ENCODE results near the gene QPCTL.
"Not testable (repeated sequence)": the region's sequence is repeated elsewhere in the genome, so short reads cannot be mapped to it uniquely, and the experiment has no call there.

Gene QPCTL

DNA sequence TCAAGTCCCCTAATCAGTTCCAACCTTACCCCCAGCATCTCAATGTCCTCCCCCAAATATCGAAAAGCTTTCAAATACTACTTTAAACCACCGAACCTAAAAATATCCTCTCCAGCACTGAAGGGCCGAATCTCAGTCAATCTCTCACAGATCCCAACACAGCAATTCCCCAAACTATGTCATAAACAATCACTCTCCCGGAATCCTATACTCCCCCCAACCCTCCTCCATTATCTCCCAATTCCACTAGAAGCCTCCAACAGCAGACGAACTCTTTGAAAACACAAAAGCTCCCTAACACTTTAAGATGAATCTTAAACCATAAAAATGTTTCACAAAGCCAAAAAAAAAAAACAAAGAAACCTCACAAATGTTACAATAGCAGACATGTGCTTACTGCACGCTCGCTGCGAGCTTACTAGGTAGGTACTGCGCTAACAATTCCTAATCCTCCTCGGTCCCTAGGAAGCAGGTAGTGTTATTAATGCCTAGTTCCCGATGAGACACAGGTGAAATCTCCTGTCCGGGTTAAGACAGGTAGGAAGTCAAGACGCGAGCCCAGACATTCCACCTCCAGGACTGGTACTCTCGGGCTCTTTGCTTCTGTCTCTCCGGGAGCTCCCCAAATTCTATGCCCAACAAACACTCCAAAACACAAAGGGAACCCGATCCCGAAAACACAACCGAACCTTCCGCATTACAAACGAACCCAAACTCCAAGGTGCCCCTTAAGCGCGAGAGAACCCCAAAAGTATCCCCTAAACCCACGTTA, 24.1 kb downstream of the QPCTL start:
- no peak for DNase-seq (ENCODE audit: low read depth in 2 of 2, low spot score in 1 of 2)

DNA sequence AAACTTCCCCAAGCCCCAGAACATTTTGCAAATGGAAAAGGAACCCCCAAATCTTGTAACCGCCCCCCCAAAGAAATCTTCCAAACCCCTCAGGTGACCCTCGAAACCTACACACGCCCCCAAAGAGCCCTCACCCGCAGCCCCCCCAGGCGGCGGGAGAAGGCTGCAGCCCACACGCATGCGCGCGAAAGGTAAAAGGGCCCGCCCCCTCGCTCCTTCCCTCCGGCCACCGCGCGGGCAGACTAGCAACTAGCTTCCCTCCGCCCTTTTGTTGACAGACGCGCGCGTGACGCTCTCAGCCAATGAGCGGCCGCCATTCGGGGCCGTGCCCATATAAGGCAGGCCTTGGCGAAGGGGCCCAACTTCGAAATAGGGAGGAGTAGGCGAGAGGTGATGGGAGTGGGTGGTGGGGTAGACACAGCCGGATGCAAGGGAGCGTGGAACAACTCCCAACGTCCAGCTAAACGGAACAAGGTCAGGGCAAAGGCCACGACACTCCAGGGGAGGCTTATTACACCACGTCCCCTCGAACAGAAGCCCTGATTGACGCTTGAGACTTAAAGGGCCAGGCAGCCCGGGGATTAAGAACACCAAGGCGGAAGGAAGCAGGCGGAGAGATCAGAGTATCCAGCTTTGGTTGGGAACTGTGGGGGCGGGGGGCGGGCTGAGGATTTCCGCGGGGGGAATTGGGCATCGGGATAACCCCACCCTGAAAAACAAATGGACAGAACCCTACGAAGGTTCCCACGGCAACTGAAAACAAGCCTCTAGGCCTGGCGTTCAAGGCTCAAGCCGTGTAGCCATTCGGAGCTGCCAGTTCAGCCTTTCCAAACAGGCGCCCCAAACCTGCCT, 24.9 kb downstream of the QPCTL start:
- DNase-seq (ENCODE audit: low read depth in 2 of 2, low spot score in 1 of 2): peak; percentile 91 to 96

DNA sequence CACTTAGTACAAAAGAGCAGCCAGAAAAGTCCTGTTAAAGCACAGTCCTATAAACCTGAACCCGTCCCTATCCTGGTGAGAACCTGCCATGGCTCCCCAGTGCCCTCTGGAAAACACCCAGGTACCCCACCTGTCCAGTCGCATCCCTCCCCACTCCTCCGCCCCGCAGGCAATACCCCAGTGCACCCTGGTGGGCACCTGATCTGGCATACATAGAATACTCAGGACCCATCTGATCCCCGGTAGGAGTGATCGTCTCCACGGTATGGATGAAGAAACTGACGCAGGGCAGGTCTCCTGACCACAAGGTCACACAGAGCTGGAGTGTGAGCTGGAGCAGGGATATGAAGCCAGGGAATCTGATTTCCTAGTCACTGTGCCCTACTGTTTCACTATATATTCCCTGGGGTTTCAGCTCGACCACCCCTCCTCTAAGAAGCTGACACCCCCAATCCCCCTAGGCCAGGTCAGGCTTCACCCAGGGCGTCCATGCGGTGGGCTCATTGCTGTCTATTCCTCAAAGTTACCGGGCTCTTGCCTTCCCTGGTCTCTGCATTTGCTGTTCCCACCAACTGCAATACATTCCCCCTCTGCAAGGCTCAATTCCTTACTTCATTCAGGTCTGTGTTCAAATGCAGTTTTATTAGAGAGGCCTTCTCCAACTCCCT, 25.7 kb downstream of the QPCTL start:
- DNase-seq (ENCODE audit: low read depth in 2 of 2, low spot score in 1 of 2): no peak

DNA sequence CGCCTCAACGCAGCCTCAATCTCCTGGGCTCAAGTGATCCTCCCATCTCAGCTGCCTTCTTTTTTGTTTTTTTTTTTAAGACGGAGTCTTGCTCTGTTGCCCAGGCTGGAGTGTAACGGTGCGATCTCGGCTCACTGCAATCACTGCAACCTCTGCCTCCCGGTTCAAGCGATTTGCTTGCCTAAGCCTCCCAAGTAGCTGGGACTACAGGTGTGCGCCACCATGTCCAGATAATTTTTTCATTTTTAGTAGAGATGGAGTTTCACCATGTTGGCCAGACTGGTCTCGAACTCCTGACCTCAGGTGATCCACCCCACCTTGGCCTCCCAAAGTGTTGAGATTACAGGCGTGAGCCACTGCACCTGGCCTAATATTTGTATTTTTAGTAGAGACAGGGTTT, 27.6 kb downstream of the QPCTL start:
- not testable (repeated sequence) for DNase-seq (ENCODE audit: low read depth in 2 of 2, low spot score in 1 of 2)

DNA sequence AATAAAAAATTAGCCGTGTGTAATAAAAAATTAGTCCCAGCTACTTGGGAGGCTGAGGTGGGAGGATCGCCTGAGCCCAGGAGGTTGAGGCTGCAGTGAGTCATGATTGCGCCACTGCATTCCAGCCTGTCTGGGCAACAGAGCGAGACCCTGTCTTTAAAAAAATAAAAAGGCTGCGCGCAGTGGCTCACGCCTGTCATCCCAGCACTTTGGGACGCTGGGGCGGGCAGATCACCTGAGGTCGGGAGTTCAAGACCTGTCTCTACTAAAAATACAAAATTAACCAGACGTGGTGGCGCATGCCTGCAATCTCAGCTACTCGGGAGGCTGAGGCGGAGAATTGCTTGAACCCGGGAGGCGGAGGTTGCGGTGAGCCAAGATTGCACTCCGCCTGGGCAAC, 36.2 kb downstream of the QPCTL start:
- not testable (repeated sequence) for DNase-seq (ENCODE audit: low read depth in 2 of 2, low spot score in 1 of 2)

DNA sequence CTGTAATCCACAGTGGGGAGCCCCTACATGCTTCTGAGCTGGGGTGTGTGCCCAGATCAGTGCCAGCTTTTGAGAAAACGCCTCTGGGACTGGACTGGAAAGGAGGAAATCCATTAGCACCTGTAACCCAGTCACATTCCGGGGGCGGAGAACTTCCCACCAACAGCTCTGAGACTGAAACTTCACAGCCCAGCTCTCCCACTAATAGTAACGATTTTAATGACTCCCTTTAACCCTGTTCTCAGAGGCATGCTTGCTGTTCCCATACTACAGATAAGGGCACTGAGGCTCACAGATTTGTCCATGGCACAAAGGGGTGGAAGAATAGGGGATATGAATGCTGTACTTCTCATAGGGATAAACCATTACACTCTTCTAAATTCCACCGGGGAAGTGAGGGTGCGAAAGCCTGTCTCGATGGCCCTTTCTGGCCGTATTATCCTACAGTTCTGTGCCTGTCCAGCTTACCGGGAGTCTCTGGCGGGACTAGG, 37.4 kb downstream of the QPCTL start:
- no peak for DNase-seq (ENCODE audit: low read depth in 2 of 2, low spot score in 1 of 2)

DNA sequence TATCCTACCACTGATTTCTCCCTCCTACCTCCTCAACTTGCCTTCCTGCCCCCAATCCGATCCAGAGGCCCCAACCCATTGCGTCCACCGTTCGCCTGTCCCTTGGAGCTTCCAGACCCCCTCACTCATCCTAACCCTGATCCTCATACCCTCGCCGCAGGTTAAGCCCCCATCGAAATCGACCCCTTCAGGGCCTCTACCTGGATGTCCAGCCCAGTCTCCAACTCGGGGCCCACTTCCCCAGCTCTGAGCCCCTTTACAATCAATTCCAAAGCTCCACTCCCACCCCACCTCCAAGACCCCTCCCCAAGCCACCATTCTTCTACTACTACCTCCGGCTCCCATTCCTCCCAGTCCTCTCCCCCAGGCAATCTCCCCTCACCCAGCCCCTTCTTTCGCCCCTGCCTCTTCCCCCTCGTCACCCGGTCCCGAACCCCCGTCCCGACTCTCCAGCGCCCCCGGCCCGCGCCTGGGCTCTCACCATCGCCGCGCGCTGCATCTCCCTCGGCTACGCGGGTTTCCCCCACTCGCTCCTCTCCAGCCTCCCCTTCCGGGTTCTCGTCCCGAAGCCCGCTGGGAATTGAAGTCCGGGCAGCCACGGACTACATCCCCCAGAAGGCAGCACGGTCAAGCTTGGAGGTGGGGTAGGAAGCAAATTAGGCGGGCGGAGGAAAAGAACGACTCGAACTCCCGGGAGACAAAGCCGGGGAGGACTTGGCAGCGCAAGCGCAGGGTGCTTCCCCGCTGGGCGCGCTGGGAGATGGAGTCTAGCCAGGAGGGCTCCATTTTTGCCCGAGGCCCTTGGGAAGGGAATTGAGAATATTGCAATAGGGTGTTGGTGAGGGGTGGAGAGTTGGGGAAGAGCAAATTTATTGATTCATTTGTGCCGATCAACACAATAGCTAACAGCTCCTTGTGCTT, 38.2 kb downstream of the QPCTL start, which contains the start of gene FBXO46:
FBXO46 (minus strand) TSS at position 529 of the 921 bp plus-strand sequence. CDS start 17,401 bp downstream, outside the sequence.
- peak; percentile 84 to 85 for DNase-seq (ENCODE audit: low read depth in 2 of 2, low spot score in 1 of 2)

DNA sequence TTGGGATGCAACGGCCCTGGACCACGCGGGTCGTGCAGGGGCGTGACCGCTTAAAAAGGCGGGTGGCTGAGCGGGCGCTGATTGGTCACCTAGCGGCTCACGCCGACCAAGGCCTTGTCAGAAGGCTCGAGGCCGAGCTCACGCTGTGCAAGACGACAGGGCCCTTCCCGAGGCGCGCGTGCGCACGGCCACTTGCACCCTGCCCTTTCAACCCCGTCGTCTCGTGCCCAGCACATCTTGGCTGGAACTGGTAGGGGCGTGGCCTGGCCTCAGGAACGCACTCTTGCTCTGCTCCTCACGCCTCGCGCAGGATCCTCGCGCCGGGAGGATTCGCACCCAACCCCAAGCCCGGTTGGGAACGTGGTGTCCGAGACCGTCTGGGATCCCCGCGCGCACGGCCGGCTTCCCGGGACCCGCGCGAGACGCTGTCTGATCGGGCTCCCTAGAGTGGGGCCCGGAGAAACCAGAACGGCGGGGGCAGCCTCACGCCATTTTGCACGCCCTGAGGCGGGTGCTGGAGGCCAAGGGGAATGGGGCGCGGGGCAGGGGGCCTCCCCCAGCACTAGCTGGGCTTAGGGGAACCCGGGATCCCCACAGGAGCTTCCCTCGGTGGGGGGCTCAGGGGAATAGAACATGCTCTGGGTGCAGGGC, 40.8 kb downstream of the QPCTL start, which contains the start of gene MEIOSIN:
MEIOSIN (plus strand) TSS at position 280 of the 651 bp plus-strand sequence. CDS start 1,938 bp downstream, outside the sequence.
- no peak for DNase-seq (ENCODE audit: low read depth in 2 of 2, low spot score in 1 of 2)

DNA sequence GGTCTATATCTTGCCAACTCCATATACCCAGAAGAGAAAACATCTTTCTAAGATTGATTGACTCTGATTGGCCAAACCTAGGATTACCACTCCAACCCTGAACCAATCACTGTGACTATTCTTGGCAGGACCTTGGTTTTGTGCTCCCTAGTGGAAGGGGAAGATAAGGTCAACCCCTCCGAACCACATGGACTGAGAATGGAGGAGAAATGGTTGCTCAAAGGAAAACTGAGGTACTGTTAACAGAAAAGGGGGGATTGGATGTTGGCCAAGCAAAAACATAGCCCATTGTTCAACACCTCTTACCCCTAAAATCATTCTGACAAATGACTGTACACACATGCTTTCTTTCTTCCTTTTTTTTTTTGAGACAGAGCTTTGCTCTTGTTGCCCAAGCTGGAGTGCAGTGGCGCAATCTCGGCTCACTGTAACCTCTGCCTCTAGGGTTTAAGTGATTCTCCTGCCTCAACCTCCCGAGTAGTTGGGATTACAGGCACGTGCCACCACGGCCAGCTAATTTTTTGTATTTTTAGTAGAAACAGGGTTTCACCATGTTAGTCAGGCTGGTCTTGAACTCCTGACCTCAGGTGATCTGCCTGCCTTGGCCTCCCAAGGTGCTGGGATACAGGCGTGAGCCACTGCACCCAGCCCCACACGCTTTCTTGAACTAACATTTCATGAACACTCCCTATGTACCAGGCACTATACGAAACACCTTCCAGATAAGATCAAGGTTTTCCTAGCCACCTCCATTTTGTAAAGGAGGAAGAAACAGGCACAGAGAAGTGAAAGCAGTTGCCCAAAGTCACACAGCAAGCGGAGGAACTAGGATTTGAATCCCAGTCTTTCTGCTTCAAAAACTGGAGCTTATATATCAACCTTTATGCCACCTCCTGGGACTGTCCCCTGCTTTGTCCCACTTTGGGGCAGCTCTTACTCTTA, 47.3 kb downstream of the QPCTL start:
- no peak for DNase-seq (ENCODE audit: low read depth in 2 of 2, low spot score in 1 of 2)

DNA sequence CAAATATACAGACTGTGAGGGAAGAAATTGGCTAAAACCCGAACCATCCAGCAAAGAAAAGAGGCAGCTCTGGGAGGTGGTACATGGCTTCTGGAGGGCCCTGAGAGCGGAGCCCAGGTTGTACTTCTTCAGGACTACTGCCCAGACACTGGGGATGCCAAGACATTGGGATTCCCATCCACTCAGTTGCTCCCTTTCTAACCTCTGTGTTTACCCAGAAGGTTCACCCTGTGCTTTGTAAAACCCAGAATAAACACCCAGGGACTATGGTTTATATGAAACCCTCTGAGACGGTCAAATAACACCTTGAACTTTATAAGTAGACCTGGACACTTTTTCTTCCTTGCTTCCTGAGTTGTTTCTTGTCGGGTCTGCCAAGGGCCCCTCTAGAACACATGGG, 50.5 kb downstream of the QPCTL start:
- DNase-seq (ENCODE audit: low read depth in 2 of 2, low spot score in 1 of 2): no peak

DNA sequence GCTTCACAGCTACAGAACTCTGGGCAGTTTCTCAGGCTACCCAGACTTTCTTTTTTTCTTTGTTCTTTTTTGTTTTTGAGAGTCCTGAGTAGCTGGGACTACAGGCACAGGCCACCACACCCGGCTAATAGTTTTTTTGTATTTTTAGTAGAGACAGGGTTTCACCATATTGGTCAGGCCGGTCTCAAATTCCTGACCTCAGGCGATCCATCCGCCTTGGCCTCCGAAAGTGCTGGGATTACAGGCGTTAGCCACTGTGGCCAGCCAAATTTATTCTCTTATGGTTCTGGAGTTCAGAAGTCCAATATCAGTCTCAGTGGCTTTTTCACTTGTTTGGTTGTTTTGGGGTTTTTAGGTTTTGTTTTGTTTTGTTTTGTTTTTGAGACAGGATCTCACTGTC, 53.1 kb downstream of the QPCTL start:
- DNase-seq (ENCODE audit: low read depth in 2 of 2, low spot score in 1 of 2): no peak

DNA sequence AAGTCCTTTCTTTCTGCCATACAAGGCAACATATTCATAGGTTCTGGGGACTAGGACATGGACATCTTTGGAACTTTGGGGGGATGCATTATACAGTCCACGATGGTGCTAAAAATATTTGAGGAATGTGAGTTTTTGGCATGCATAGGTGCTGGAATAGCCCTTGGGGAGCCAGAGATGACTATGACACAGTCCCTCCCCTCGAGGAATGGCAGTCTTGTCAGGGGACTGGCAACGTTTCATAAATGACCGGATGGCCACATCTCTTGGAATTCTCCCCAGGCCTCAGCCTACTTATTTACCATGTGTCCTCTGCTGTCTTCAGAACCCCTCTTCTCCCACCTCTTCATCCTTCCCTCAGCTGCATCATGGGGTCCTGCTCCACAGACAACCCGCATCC, 54.4 kb downstream of the QPCTL start:
- DNase-seq (ENCODE audit: low read depth in 2 of 2, low spot score in 1 of 2): no peak

DNA sequence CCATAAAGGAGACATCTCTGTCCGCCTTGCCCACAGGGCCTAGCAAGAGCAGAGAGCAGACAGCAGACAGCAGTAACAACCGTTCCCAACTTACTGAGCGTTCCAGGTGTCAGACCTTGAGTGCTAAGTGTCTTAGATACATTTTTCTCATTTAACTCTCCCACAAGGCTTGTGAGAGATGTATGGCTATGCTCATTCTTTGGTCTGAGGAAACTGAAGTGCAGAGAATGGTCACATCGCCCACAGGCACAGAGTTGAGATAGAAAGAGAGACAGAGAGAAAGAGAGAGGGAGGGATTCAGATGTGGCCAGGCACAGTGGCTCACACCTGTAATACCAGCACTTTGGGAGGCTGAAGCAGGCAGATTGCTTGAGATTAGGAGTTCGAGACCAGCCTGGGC, 55.0 kb downstream of the QPCTL start:
- DNase-seq (ENCODE audit: low read depth in 2 of 2, low spot score in 1 of 2): no peak

DNA sequence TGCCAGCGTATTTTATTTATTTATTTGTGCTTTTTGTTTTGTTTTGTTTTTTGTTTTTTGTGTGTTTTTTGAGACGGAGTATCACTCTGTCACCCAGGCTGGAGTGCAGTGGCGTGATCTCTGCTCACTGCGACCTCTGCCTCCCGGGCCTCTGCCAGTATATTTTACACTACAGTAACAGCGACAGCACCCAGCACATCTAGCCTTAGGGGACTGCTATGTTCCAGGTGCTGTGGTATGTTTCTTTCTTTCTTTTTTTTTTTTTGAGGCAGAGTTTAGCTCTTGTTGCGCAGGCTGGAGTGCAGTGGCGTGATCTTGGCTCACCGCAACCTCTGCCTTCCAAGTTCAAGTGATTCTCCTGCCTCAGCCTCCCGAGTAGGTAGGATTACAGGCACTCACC, 59.0 kb downstream of the QPCTL start:
- DNase-seq (ENCODE audit: low read depth in 2 of 2, low spot score in 1 of 2): not testable (repeated sequence)

DNA sequence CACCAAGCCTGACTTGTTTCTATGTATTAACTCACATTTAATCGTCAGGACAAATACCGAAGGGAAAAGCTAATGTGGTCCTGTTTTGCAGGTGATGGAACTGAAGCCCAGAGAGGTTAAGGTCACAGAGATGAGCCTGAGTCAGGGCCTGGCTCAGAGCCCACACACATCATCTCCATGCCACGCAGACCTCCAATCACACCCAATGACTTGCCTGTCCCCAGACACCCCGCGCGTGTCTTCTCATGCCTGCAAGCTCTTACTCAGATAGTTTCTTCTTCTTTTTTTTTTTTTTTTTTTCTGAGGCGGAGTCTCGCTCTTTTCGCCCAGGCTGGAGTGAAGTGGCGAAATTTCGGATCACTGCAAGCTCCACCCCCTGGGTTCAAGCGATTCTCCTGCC, 60.2 kb downstream of the QPCTL start:
- DNase-seq (ENCODE audit: low read depth in 2 of 2, low spot score in 1 of 2): no peak

DNA sequence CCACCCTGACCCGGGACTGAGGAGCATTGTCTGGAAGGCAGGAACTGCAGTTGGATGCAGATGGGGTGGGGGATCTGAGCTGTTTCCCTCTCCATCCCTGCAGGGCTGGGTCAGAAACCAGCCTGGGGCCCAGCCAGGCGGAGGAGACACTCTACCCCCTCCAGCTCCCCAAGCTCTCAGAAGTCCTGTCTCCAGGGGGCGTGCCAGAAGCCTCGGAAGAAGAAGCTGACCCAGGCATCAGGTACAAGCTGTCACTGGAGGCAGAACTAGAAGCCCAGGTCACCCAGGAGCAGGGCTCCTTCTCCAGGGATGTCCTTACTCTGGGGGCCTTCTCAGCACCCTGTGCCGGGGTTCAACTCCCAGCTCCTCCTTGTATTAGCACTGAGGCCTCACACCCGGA, 61.1 kb downstream of the QPCTL start:
- no peak for DNase-seq (ENCODE audit: low read depth in 2 of 2, low spot score in 1 of 2)
